GM12865 (cell line): ENCODE measurements around the gene CPLANE2.

ENCODE experiments used
- DNase-seq: peaks from one replicate; pipeline ENCODE4 v3.0.0; 2010; ENCODE audit warnings: low read depth
- H3K4me3 ChIP-seq: 2 replicates; pipeline ENCODE4 v1.5.1; 2011; ENCODE audit warnings: mild to moderate bottlenecking, low read depth, low read length, control low read depth
- TF ChIP-seq, protein P1 (sequence below): IDR thresholded peaks from 2 replicates; pipeline ENCODE4 v1.5.1; 2011; ENCODE audit warnings: low read length, control low read depth, low read depth, inconsistent platforms; ENCODE audit not compliant: insufficient read depth; ENCODE audit errors: missing control alignments

CPLANE2 gene

DNA sequence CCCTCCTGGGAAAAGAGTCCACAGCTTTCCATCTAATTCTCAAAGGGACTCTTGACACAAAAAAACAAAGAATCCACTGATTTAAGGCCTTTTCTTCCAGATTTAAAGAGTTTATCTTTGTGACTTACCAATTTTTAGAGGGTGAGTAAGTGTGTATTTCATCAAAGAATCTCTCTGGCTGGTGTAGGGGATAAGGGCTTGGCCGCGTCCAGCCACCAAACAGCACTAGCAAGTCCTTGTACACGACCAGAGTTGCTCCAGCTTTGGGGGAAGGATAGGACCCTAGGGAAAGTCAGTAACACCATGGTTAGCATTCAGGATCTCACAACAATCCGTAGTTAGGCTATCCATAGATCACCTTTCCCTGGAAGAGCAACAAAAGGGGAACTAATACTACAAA lies 19.5 kb upstream of the CPLANE2 start:
- TF ChIP-seq, protein P1, sequence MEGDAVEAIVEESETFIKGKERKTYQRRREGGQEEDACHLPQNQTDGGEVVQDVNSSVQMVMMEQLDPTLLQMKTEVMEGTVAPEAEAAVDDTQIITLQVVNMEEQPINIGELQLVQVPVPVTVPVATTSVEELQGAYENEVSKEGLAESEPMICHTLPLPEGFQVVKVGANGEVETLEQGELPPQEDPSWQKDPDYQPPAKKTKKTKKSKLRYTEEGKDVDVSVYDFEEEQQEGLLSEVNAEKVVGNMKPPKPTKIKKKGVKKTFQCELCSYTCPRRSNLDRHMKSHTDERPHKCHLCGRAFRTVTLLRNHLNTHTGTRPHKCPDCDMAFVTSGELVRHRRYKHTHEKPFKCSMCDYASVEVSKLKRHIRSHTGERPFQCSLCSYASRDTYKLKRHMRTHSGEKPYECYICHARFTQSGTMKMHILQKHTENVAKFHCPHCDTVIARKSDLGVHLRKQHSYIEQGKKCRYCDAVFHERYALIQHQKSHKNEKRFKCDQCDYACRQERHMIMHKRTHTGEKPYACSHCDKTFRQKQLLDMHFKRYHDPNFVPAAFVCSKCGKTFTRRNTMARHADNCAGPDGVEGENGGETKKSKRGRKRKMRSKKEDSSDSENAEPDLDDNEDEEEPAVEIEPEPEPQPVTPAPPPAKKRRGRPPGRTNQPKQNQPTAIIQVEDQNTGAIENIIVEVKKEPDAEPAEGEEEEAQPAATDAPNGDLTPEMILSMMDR: no peak
- DNase-seq: no peak
- no peak overlapping the region for H3K4me3 ChIP-seq

DNA sequence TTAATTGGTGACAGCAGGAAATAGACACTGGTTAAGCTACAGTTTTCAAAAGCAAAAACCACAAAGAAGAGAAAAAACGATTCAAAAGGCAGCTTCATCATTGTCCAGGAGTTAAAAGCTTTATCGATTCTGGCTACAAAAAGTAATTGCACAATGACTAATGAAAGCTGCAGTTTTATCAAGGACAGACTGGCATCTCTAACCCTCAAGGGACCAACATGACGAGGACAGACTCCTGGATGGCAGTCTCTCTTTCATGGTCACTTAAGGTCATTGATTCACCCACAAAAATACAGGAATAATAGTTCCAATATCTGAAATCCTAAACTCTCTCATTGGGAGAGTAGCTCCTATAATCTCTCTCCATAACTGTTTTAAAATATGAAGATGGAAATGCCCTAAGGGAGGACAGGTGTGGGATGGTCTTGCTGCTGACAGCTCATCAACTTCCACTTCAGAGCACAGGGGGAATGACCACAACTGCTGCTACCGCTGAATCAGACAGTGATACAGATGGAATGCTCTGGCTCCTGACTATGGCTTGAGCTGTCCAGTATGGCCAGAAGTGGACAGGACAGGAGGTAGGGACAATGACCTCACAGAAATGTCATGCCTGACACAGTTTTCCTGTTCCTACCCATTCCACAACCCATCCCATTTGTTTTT lies 17.4 kb upstream of the CPLANE2 start:
- TF ChIP-seq, protein P1: no peak
- no peak for DNase-seq
- no peak overlapping the region for H3K4me3 ChIP-seq

DNA sequence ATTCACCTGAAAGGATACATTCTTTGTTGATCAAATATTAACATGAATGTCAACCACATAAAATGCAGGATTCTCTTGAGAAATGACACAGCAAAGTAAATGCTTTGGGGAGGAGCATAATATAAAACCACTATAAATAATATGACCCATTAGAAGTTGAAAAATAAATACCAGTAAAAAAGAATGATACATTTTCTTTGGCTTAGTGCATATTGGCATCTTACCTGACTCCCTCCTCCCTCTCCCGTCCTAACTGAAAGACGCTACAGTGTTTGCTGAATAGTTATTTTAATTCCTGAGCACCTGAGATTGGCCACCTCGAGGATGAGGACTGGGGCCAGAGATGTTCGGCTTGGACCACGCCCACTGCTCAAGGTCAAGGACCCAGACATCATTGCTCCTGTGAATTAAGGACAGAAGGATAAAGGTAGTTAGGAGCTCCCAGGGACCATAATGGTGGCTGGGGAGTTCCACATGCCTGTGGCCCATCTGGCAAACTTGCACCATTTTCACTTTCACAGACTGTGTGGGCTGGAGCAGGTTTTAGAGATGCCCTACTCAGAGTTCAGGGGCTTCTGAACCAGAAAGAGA lies 16.4 kb upstream of the CPLANE2 start:
- TF ChIP-seq, protein P1: no peak
- H3K4me3 ChIP-seq: no peak overlapping the region
- DNase-seq: no peak

DNA sequence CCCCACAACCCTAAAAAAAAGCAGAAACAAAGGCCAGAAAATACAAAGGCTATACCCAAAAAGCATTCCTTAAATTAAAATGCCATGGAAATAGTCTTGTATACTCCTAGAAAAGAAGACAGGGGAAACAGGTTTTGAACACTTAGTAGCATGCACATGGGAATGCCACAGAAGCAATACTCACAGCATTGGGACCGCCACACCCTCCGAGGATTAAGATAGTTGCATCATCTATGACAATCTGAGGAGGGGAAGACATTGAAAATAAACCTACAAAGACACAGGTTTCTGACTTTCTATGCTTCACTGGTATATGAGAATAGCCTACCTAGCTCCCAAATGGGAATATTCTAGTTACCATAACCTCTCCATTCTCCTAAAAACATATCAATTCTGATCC lies 15.9 kb upstream of the CPLANE2 start:
- H3K4me3 ChIP-seq: no peak overlapping the region
- no peak for DNase-seq
- TF ChIP-seq, protein P1: no peak

DNA sequence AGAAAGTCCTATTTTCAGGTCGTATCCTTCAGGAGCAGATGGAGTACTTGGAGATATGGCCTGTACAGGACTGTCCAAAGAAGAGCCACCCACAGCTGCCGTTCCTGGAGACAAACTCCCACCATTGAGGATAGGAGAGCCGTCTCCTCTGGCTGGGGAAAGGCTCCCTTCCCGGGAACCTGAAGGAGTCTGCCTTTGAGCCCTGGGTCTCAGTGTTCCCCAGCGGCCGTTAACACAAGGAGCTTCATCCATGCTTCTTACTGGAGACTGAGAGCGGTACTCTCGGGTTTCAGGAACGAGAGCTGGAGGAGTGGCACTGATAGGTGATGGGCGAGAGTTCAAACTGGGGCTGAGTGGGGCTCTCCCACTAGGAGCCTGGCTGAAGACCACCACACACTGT lies 14.4 kb upstream of the CPLANE2 start:
- TF ChIP-seq, protein P1: no peak
- no peak overlapping the region for H3K4me3 ChIP-seq
- DNase-seq: no peak

DNA sequence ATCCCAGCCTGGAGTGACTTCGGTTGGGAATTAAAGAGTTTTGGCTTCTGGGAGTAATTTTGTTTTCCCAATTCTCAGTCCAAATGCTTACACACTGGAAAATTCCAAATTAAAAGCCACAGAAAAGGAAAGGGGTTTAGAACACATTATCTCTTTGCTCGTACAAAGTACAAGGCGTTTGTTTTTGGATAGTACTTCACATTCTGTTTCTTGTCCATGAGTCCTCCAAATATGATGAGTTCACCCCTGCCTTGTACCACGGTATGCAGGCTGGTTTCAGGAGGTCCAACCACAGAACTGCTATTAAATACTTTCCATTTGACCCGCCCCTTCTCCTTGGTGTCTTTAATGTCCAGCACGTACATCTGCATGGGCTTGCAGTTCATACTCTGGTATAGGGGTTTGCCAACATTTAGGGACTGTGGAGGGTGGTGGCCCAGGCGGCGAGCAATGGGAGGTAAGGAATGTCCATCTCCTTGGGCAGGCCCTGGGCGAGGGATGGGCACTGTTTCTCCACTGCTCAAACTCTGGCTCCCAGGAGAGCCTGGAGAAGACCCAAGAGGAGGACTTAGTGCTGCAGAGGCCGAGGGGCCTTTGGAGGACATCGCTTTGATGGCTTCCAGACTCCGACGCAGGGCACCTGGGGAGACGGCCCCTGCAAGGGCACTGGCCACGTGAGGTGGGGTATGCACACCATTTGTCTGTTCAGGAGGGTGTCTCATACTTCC lies 13.7 kb upstream of the CPLANE2 start:
- no peak for DNase-seq
- TF ChIP-seq, protein P1: no peak

More for the DNA sequence above, 13.7 kb upstream of the CPLANE2 start:
- no peak overlapping the region for H3K4me3 ChIP-seq
